OCI-M2 (cell line): ENCODE results near the gene CHRNB2.

Experiments used
- DNase-seq: peaks from one replicate; lab custom pipeline; 2025; ENCODE audit not compliant: unreplicated experiment; lab: John Stamatoyannopoulos, UW

The CHRNB2 gene

GRCh38 chr1:154608397-154609270, 41.1 kb downstream of the CHRNB2 start:
- DNase-seq: no peak

DNA sequence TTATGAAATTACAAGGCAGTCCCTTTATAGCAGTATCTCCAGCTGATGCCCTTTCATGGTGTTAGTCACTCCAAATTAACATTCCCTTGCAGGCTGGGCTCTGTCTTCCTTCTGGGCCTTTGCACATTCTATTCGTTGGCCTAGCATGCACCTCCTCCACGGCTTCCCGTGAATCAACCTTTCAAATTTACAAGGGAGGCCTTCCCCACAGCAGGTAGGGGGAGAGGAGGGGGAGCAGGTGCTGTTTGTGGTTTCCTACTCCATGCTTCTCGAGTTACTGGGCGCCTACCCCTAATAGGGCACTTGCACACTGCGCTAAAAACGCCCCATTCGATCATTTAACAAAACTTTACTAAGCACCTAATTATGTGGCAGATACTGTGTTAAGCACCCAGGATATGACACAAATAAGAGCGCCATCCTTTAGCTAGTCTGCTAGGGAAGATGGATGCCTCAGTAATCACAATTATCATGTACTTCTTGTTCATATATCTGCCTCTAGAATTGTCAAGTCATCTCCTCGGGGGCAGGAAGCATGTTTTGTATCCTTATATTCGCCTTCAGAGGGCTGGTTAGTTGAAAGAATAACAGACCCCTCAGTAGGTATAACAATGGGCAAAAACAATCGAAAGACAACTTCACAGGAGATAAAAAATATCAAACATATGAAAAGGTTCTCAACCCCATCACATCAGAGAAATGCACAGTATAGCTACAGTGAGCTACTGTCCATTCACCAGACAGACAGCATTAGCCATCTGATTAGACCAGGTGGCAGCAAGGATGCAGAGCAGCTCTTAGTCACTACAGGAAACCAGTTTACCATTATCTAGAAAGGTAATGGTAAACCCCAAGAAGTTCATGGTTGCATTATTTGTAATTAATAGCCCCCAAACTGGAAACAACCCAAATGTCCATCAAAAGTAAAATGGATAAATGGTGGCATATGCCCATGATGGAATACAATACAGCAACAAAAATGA, 42.1 kb downstream of the CHRNB2 start:
- no peak for DNase-seq

DNA sequence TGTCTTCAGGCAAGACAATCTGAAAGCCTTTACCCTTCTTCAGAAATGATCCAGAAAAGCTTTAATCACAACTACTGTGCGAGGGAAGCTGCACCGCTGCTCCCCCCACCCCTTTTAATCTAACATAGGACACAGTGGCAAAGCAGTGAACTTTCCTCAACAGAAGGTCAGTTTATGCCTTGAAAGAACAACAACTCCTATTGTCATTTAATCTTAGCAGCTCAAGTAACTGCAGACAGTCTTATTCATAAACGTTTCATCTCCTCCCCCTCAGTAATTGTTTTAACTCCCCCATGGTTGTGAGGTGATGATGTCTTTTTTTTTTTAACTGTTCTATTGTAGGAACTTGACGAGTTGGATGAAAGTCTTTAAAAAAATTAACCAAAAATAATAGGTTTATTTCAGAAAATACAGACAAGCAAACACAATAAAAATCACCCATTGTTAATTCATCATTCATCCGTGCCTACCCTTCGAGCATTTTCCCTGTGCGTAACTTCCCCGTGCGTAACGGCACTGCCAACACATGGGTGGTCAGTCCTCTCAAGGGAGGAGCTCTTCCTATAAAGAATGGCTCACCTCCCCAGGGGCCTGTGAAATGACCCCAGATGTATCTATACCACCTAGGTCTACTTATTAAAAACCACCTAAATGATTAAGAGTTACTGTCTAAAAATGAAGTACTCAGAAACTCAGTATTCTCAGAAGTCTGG, 43.7 kb downstream of the CHRNB2 start:
- DNase-seq: no peak

DNA sequence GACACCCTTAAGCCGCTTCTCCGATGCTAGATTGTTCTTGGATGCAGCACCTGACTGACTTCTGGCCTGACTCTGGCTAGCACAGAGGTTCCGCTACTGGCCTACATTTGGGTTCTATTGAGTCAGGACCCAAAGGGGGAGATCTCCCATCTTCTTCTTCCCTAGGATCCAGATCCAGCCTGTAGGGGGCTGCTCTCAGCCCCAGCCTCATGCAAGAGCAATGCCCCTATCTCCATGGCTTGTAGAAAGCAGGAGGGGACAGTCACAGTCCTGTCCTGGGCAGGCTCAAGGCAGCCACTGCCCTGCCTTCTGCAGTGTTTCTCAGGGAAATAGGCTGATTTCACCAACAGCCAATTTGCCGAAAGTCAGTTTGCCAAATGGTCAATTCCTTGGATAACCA, 46.7 kb downstream of the CHRNB2 start:
- DNase-seq: no peak

- no peak for DNase-seq
These were observed 47.3 kb downstream of the CHRNB2 start for GRCh38 chr1:154614901-154615300.

DNA sequence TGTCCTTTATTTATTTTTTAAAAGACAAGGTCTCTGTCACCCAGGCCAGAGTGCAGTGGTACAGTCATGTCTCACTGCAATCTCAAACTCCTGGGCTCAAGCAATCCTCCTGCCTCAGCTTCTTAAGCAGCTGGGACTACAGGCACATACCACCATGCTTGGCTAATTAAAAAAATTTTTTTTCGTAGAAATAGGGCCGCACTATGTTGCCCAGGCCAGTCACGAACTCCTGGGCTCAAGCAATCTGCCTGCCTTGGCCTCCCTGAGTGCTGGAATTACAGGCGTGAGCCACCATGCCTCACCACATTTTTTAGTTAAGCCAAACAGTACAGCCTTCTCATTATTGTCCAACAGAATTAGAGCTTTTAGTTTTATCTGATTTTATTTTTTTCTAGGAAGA, 47.8 kb downstream of the CHRNB2 start:
- no peak for DNase-seq

- no peak for DNase-seq
These were observed 49.2 kb downstream of the CHRNB2 start for GRCh38 chr1:154616659-154617345.

- no peak for DNase-seq
These were observed 51.8 kb downstream of the CHRNB2 start for GRCh38 chr1:154619181-154619948.

DNA sequence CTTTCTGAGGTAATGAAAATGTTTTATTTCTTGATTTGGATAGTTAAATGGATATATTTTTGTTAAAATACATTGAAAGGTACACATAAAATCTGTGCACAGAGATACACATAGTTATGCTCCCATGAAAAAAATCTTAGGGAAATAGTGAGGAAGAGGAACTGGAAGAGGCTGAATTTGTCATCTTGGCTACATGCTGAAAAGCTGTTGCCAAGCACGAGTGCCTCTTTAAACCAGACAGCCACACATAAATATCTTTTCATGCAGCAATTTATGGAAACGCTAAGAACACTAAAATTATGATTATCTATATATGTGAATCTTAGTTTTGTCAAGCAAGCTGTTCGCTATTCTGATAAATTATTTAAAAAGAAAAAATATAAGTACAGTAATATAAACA, 53.2 kb downstream of the CHRNB2 start:
- no peak for DNase-seq

DNA sequence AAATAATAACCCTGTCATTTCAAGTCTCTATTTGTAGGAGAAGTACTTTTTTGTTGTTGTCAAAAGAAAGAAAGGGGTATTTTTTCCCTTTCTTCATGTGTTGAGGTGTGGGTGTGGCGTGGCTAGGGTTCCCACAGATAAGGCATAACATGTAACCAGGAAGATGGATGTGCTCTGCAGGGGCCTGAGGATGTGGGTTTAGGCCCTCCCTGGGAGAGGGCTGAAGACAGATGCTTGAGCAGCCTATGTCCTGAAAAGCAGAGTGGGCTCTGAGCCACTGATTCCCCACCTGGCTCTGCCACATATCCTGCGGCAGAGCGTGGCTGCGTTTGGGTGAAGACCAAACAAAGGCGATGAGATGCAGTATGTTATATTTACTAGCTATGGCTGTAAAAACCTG, 54.3 kb downstream of the CHRNB2 start:
- DNase-seq: no peak

- no peak for DNase-seq
These were observed 55.0 kb downstream of the CHRNB2 start for GRCh38 chr1:154622503-154623039.

DNA sequence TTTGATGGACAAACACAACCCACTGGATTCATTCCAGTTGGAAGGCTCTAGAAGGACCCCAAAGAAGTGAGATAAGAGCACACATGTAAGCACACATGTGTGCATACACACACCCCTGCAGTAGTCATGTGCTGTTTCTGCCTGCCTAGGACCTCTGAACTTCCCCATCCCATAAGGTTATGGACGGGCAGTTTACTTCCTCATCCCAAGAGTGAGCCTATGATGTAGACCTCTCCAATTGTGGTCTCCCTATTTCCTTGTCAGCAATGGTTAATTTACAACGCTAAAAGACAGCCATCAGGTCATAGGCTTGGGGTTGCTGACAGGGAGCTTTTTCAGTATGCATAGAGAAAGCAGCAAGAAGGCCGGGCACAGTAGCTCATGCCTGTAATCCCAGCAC, 55.8 kb downstream of the CHRNB2 start:
- no peak for DNase-seq

DNA sequence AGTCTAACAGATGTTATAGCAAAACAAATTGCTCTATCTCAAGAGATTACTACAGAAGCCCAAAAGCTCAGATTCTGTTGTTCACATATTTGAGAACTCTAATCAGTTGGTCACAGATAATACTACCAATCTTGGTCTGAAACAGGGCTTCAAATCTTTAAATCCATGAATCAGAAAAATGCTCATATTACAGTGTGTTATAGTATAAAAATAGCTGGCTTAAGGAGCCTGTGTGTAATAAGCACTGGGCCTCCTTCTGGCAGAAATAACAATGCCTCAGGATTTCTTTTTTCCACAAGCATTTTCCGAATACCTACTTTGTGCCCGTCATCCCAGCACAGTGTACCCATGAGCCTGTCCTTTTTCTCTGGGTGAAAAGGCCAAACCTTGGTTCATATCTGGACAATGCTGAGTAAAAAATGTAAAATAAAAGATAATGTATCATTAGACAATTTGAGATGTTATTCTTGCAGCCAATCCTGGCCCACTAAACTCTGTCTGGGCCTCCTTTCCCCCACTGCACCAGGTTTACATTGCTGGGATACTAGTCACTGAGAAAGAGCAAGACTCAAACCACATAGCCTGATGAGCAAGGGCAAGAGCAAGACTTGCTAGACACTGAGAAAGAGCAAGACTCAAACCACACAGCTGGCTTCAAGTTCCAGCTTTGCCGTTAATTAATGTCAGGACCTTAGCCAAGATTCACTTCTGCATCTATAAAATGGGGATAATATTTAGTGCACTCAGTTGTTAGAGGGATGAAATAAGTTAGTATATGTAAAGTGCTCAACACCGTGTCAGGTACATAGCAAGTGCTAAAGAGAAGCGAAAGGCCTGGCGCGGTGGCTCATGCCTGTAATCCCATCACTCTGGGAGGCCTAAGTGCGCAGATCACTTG, 57.4 kb downstream of the CHRNB2 start:
- no peak for DNase-seq

GRCh38 chr1:154626456-154627256, 59.1 kb downstream of the CHRNB2 start:
- no peak for DNase-seq

- peak; percentile 42 for DNase-seq
These were observed 59.9 kb downstream of the CHRNB2 start for GRCh38 chr1:154627257-154628120.

DNA sequence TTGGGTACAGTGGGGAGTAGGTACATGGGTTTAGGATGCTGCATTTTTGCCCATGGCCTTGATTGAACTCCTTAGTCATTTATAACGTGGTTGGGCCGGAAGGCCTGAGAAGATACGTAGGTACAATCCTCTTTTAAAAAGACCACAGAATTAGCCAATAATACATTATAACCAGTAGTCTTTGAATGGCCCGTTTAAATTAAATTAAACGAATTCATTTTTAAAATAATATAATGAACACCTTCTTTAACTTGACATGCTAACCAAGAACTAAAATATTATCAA, 60.5 kb downstream of the CHRNB2 start:
- DNase-seq: no peak

DNA sequence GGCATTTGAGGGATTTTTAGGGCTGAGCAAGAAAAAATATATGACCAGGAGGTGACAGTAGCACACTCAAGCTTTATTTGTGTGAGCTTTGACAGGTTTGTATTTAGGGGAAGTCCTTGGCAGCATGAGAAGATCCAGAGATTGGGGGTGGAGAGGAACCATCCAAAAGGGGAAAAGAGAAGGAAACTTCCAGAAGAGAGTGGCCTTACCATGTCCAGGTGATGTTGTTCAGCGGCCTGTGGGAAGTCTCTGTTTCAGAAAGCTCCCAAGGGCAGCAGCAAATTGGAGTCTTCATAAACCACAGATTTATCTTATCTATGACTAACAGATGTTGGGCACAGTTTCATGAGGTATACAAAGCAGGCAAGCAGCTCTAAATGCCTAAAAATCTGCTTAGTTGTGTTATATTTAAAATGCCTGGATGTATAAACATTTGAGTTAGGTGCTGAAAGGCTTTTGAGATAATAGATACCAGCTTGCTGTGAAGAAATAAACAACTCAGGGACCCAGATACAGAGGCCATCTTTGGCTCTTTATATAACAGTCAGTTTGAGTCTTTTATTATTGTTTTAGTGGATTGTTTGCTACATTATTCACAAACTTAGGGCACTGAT, 61.6 kb downstream of the CHRNB2 start:
- DNase-seq: no peak
